NCI-H510A treated with DMSO at 0.1 percent for 48 hours (cell line): Measurements from ENCODE around the gene ZNF804A.
"Not testable (repeated sequence)": the region's sequence is repeated elsewhere in the genome, so short reads cannot be mapped to it uniquely, and the experiment has no call there.

Experiments
- DNase-seq: peaks from one replicate; lab custom pipeline; 2025; lab: John Stamatoyannopoulos, UW

The ZNF804A gene

GRCh38 chr2:184830531-184830930, 232.2 kb downstream of the ZNF804A start:
- no peak for DNase-seq

GRCh38 chr2:184834699-184835397, 236.5 kb downstream of the ZNF804A start:
- no peak for DNase-seq

GRCh38 chr2:184835398-184835715, 237.0 kb downstream of the ZNF804A start:
- DNase-seq, result no peak

- DNase-seq, result no peak
Measured at GRCh38 chr2:184847331-184847730, 249.0 kb downstream of the ZNF804A start.

- DNase-seq, result no peak
Measured at GRCh38 chr2:184849516-184849915, 251.2 kb downstream of the ZNF804A start.

GRCh38 chr2:184851576-184851975, 253.2 kb downstream of the ZNF804A start:
- DNase-seq, result no peak

- no peak for DNase-seq
Measured at GRCh38 chr2:184859187-184859586, 260.9 kb downstream of the ZNF804A start.

- no peak for DNase-seq
Measured at GRCh38 chr2:184860744-184861143, 262.4 kb downstream of the ZNF804A start.

GRCh38 chr2:184875212-184875611, 276.9 kb downstream of the ZNF804A start:
- no peak for DNase-seq

GRCh38 chr2:184875911-184876310, 277.6 kb downstream of the ZNF804A start:
- DNase-seq, result no peak

GRCh38 chr2:184877909-184878308, 279.6 kb downstream of the ZNF804A start:
- DNase-seq, result no peak

GRCh38 chr2:184879671-184880070, 281.3 kb downstream of the ZNF804A start:
- no peak for DNase-seq

- not testable (repeated sequence) for DNase-seq
Measured at GRCh38 chr2:184886585-184886984, 288.3 kb downstream of the ZNF804A start.

GRCh38 chr2:184890311-184890710, 292.0 kb downstream of the ZNF804A start:
- DNase-seq, result no peak

GRCh38 chr2:184904991-184905390, 306.7 kb downstream of the ZNF804A start:
- no peak for DNase-seq

- no peak for DNase-seq
Measured at GRCh38 chr2:184906160-184906559, 307.8 kb downstream of the ZNF804A start.

- no peak for DNase-seq
Measured at GRCh38 chr2:184906709-184907108, 308.4 kb downstream of the ZNF804A start.

- DNase-seq, result no peak
Measured at GRCh38 chr2:184908966-184909365, 310.6 kb downstream of the ZNF804A start.

GRCh38 chr2:184920451-184920965, 322.2 kb downstream of the ZNF804A start:
- no peak for DNase-seq

- DNase-seq, result no peak
Measured at GRCh38 chr2:184921676-184922075, 323.3 kb downstream of the ZNF804A start.

GRCh38 chr2:184923751-184924150, 325.4 kb downstream of the ZNF804A start:
- DNase-seq, result no peak

GRCh38 chr2:184927040-184927439, 328.7 kb downstream of the ZNF804A start:
- DNase-seq, result no peak

GRCh38 chr2:184936761-184937160, 338.4 kb downstream of the ZNF804A start:
- no peak for DNase-seq
